ENCODE measurements around the gene SRMS.

DNA sequence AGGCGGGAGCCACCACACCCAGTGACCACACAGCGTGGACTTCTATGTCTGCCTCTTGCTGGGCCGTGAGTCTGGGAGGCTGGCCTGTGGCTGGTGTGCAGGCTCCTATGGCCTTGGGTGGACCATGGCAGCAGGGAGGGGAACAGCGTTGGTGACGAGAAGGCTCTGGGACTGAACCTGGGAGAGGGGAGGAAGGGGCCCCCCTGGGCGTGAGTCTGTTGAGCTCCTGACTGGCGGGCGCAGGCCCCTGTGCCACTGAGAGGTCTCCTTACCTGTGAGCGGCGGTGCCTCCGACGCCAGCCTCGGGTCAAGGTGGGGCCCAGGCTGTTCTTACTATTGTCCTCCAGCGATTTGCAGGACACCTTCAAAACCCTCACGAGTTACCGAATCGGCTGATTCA is 39.2 kb upstream of the SRMS start:
- TF ChIP-seq, protein P1, sequence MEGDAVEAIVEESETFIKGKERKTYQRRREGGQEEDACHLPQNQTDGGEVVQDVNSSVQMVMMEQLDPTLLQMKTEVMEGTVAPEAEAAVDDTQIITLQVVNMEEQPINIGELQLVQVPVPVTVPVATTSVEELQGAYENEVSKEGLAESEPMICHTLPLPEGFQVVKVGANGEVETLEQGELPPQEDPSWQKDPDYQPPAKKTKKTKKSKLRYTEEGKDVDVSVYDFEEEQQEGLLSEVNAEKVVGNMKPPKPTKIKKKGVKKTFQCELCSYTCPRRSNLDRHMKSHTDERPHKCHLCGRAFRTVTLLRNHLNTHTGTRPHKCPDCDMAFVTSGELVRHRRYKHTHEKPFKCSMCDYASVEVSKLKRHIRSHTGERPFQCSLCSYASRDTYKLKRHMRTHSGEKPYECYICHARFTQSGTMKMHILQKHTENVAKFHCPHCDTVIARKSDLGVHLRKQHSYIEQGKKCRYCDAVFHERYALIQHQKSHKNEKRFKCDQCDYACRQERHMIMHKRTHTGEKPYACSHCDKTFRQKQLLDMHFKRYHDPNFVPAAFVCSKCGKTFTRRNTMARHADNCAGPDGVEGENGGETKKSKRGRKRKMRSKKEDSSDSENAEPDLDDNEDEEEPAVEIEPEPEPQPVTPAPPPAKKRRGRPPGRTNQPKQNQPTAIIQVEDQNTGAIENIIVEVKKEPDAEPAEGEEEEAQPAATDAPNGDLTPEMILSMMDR (IDR thresholded peaks at IDR 0.05), result no peak
- TF ChIP-seq POLR2A (IDR thresholded peaks at IDR 0.05) (no peak), EP300 (IDR thresholded peaks at IDR 0.05) (no peak), POLR2AphosphoS5 (IDR thresholded peaks at IDR 0.05) (no peak)

Measured in gastroesophageal sphincter (tissue), 3 donors.